Immature natural killer cell (primary cell): ENCODE data around the gene NKAIN2. TPM values are rescaled to one million over a fixed set of nuclear protein-coding genes. Genes with fewer than 3 reads are reported as not detected.
"Not testable (repeated sequence)": the region's sequence is repeated elsewhere in the genome, so short reads cannot be mapped to it uniquely, and the experiment has no call there.

Experiments
- DNase-seq, 3 donors: peaks; one replicate each; pipeline ENCODE4 v3.0.0; 2022; ENCODE audit warnings: mixed read lengths in 1 of 3
- H3K27ac Mint-ChIP-seq, 6 donors: one replicate each; pipeline ENCODE4 v1.8.0; 2020; ENCODE audit warnings: mixed read lengths in 6 of 6, mild to moderate bottlenecking in 5 of 6, inconsistent platforms in 4 of 6, moderate library complexity in 3 of 6
- H3K27me3 Mint-ChIP-seq, 3 donors: one replicate each; pipeline ENCODE4 v1.8.0; 2020 to 2021; ENCODE audit warnings: low read depth in 3 of 3, mild to moderate bottlenecking in 3 of 3, mixed read lengths in 3 of 3, moderate library complexity in 3 of 3, inconsistent platforms in 1 of 3
- H3K36me3 Mint-ChIP-seq, 3 donors: one replicate each; pipeline ENCODE4 v1.8.0; 2020; ENCODE audit warnings: mixed read lengths in 3 of 3, inconsistent platforms in 2 of 3, mild to moderate bottlenecking in 2 of 3
- H3K4me1 Mint-ChIP-seq, 2 donors: one replicate each; pipeline ENCODE4 v1.8.0; 2020; ENCODE audit warnings: inconsistent platforms in 2 of 2, mild to moderate bottlenecking in 2 of 2, mixed read lengths in 2 of 2, moderate library complexity in 1 of 2
- H3K4me3 Mint-ChIP-seq, 5 donors: one replicate each; pipeline ENCODE4 v1.8.0; 2020; ENCODE audit warnings: mild to moderate bottlenecking in 5 of 5, mixed read lengths in 5 of 5, inconsistent platforms in 3 of 5, moderate library complexity in 3 of 5
- H3K9me3 Mint-ChIP-seq, 6 donors: one replicate each; pipeline ENCODE4 v1.8.0; 2020; ENCODE audit warnings: mild to moderate bottlenecking in 6 of 6, mixed read lengths in 6 of 6, inconsistent platforms in 4 of 6, moderate library complexity in 3 of 6
- polyA plus RNA-seq, 3 donors: library from polyadenylated mRNA; unstranded; fragments of 300-500 nt; fragmentation: Illumina TruSeq; gene quantifications; one replicate each; pipeline ENCODE4 v1.2.3, GENCODE V29; 2021

Gene NKAIN2
- polyA plus RNA-seq, 3 donors from 2014 or later = not detected

DNA sequence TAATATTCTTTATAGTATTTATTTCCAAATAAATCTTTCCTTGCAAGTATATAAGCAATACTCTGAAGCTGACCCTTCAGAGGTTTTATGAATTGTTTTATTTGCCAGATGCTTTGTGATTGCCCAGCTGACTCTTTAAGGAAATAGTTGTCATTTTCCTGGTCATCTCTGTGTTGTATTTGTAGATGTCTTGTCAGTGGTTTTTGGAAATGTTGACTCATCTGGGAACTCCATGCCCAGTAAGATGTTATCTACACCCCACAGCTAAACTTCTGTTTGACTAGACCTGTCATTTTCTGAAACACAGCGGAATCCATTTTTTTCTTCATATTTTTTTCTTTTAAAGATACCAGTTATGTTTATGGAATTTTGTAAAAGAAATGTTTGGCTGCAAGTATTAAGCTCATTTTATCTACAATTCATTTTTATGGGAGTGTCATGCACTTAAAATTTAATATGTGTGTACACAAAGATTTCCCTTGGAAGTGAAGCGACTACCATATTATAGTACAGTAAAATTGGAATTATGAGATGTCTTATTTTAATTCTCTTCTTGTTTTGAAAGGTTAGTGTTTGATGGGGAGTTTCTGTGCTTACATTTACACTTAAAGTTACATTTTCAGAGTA, 491.0 kb downstream of the NKAIN2 start:
- Mint-ChIP-seq H3K27me3 (no peaks in the 10 kb centered on the region), H3K27ac (no peak overlapping the region), H3K4me3 (no peak overlapping the region), H3K9me3 (peaks cover 2 to 15% (median 6%) of the 10 kb centered on the region in 6 donors), H3K36me3 (no peaks in the 10 kb centered on the region), H3K4me1 (no peaks in the 10 kb centered on the region)
- DNase-seq = no peak

GRCh38 chr6:124297507-124297906, 493.8 kb downstream of the NKAIN2 start:
- no peaks in the 10 kb centered on the region for H3K4me1 Mint-ChIP-seq
- peaks cover 2 to 27% (median 8%) of the 10 kb centered on the region in 6 donors for H3K9me3 Mint-ChIP-seq
- no peaks in the 10 kb centered on the region for H3K36me3 Mint-ChIP-seq
- no peaks in the 10 kb centered on the region for H3K27me3 Mint-ChIP-seq
- H3K27ac Mint-ChIP-seq = no peak overlapping the region
- no peak overlapping the region for H3K4me3 Mint-ChIP-seq
- DNase-seq = no peak

- DNase-seq = no peak
- Mint-ChIP-seq H3K4me1 (no peaks in the 10 kb centered on the region), H3K27me3 (peaks cover 0 to 2% (median 0%) of the 10 kb centered on the region in 3 donors), H3K9me3 (peaks cover 2 to 36% (median 8%) of the 10 kb centered on the region in 6 donors), H3K27ac (no peak overlapping the region), H3K36me3 (no peaks in the 10 kb centered on the region), H3K4me3 (no peak overlapping the region)
These were observed 495.1 kb downstream of the NKAIN2 start for GRCh38 chr6:124298730-124299129.

GRCh38 chr6:124300907-124301306, 497.2 kb downstream of the NKAIN2 start:
- not testable (repeated sequence) for H3K4me1 Mint-ChIP-seq, H3K4me3 Mint-ChIP-seq, H3K27me3 Mint-ChIP-seq, H3K36me3 Mint-ChIP-seq, H3K27ac Mint-ChIP-seq, DNase-seq
- peaks cover 0 to 46% (median 7%) of the 10 kb centered on the region in 6 donors for H3K9me3 Mint-ChIP-seq

DNA sequence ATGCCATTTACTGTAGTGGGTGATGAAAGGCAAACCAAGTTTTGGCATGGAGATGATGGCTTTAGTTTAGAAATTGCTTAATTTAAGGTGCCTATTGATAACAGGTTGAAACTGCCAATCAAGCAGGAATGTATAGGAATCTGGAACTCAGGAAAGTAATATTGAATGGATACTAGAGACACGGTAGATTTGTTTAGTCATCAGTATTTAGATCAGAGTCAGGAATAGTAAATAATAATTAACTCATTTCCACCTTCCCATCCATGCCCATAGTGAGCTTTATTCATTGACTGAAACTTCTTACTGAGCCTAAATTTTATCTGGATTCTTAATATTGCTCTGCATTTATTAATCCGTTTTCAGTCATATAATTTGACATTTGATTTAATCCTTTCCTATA, 500.3 kb downstream of the NKAIN2 start:
- DNase-seq = no peak
- H3K27me3 Mint-ChIP-seq = peaks cover 0 to 4% (median 0%) of the 10 kb centered on the region in 3 donors
- no peak overlapping the region for H3K27ac Mint-ChIP-seq
- H3K4me3 Mint-ChIP-seq = no peak overlapping the region
- no peaks in the 10 kb centered on the region for H3K36me3 Mint-ChIP-seq
- H3K9me3 Mint-ChIP-seq = peaks cover 0 to 47% (median 7%) of the 10 kb centered on the region in 6 donors
- no peaks in the 10 kb centered on the region for H3K4me1 Mint-ChIP-seq

DNA sequence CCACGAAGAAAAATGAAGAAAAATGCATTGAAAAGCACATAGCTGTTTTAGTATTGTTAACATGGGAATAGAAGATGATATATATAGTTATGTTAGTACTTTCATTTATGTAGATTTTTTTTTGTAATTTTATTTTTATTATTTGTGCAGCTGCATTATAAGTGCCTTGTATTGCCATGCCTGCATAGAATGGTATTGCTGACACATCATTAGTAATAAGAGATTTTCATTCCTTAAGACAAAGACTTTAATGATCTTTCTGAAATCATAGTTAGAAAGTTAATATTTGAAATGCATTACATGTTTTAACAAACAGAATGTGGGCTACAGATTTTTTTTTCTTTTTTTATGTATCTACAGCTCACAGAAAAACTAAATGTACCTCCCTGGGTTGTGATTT, 506.5 kb downstream of the NKAIN2 start:
- no peak for DNase-seq
- Mint-ChIP-seq H3K27me3 (peaks cover 0 to 2% (median 0%) of the 10 kb centered on the region in 3 donors), H3K4me3 (no peak overlapping the region), H3K36me3 (no peaks in the 10 kb centered on the region), H3K27ac (no peak overlapping the region), H3K9me3 (peaks cover 4 to 13% (median 9%) of the 10 kb centered on the region in 6 donors), H3K4me1 (no peaks in the 10 kb centered on the region)

DNA sequence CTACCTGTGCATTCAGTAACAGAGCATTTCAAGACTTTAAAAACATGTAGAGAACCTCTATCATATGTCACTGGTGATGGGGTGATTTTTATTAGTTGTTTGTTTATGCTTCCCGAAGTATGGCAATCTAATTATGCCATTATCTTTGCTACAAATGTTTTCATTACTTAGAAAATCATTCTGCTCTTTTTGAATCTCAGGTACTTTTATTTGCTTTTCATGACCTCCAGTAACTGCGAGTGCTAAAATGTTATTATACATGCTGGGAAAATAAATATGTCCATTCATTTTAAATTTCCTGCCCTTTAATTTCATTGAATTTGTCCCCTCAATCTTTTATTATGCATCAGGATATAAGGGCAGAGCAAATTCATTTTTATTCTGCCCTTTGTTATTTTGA, 515.7 kb downstream of the NKAIN2 start:
- no peak for DNase-seq
- no peak overlapping the region for H3K4me3 Mint-ChIP-seq
- peaks cover 0 to 7% (median 0%) of the 10 kb centered on the region in 6 donors for H3K9me3 Mint-ChIP-seq
- no peaks in the 10 kb centered on the region for H3K4me1 Mint-ChIP-seq
- no peaks in the 10 kb centered on the region for H3K36me3 Mint-ChIP-seq
- H3K27ac Mint-ChIP-seq = no peak overlapping the region
- no peaks in the 10 kb centered on the region for H3K27me3 Mint-ChIP-seq

GRCh38 chr6:124324237-124324636, 520.6 kb downstream of the NKAIN2 start:
- H3K27ac Mint-ChIP-seq = no peak overlapping the region
- H3K36me3 Mint-ChIP-seq = no peaks in the 10 kb centered on the region
- peaks cover 3 to 17% (median 8%) of the 10 kb centered on the region in 6 donors for H3K9me3 Mint-ChIP-seq
- H3K4me1 Mint-ChIP-seq = no peaks in the 10 kb centered on the region
- DNase-seq = no peak
- no peak overlapping the region for H3K4me3 Mint-ChIP-seq
- peaks cover 0 to 2% (median 0%) of the 10 kb centered on the region in 3 donors for H3K27me3 Mint-ChIP-seq

GRCh38 chr6:124330197-124330596, 526.5 kb downstream of the NKAIN2 start:
- no peak overlapping the region for H3K27ac Mint-ChIP-seq
- no peak for DNase-seq
- no peaks in the 10 kb centered on the region for H3K36me3 Mint-ChIP-seq
- peaks cover 0 to 2% (median 0%) of the 10 kb centered on the region in 3 donors for H3K27me3 Mint-ChIP-seq
- H3K4me3 Mint-ChIP-seq = no peak overlapping the region
- peaks cover 5 to 24% (median 14%) of the 10 kb centered on the region in 6 donors for H3K9me3 Mint-ChIP-seq
- H3K4me1 Mint-ChIP-seq = no peaks in the 10 kb centered on the region

GRCh38 chr6:124334359-124334758, 530.7 kb downstream of the NKAIN2 start:
- Mint-ChIP-seq H3K4me1 (no peaks in the 10 kb centered on the region), H3K27ac (no peak overlapping the region), H3K27me3 (no peaks in the 10 kb centered on the region), H3K4me3 (no peak overlapping the region), H3K9me3 (peaks cover 0 to 13% (median 7%) of the 10 kb centered on the region in 6 donors), H3K36me3 (no peaks in the 10 kb centered on the region)
- DNase-seq = no peak

- Mint-ChIP-seq H3K9me3 (peaks cover 0 to 7% (median 5%) of the 10 kb centered on the region in 6 donors), H3K36me3 (no peaks in the 10 kb centered on the region), H3K4me1 (no peaks in the 10 kb centered on the region), H3K27me3 (no peaks in the 10 kb centered on the region), H3K27ac (no peak overlapping the region), H3K4me3 (no peak overlapping the region)
- DNase-seq = no peak
These were observed 536.1 kb downstream of the NKAIN2 start for GRCh38 chr6:124339610-124340334.

- DNase-seq = not testable (repeated sequence)
These were observed 544.7 kb downstream of the NKAIN2 start for GRCh38 chr6:124348339-124348738.

DNA sequence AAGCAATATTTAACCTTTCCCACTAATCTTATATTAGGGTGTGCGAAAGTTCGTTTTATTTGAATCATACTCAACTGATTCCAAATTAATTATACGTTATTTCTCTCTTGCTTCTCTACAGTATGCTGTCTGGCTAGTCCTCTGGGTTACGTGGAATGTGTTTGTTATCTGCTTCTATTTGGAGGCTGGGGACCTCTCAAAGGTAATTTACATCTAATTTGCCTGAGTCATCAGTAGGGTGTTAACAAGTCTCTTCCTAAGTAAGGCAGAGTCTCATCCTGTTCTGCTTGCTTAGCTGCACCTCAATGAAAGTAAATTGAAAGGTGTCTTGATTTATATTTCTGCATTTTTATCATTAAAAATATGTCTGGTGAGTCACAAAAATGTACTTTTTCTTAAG, 551.5 kb downstream of the NKAIN2 start:
- peaks cover 2 to 10% (median 5%) of the 10 kb centered on the region in 6 donors for H3K9me3 Mint-ChIP-seq
- no peak overlapping the region for H3K27ac Mint-ChIP-seq
- DNase-seq = no peak
- H3K4me1 Mint-ChIP-seq = no peaks in the 10 kb centered on the region
- H3K4me3 Mint-ChIP-seq = no peak overlapping the region
- H3K27me3 Mint-ChIP-seq = no peaks in the 10 kb centered on the region
- H3K36me3 Mint-ChIP-seq = no peaks in the 10 kb centered on the region

More at GRCh38 chr6:124348339-124348738, 544.7 kb downstream of the NKAIN2 start:
- H3K9me3 Mint-ChIP-seq = peaks cover 4 to 15% (median 5%) of the 10 kb centered on the region in 6 donors
- H3K36me3 Mint-ChIP-seq, H3K4me3 Mint-ChIP-seq, H3K27ac Mint-ChIP-seq, H3K27me3 Mint-ChIP-seq, H3K4me1 Mint-ChIP-seq: not testable (repeated sequence)

GRCh38 chr6:124356276-124356810, 552.7 kb downstream of the NKAIN2 start:
- DNase-seq = no peak
- H3K27me3 Mint-ChIP-seq = no peaks in the 10 kb centered on the region
- H3K27ac Mint-ChIP-seq = no peak overlapping the region
- H3K4me3 Mint-ChIP-seq = no peak overlapping the region
- no peaks in the 10 kb centered on the region for H3K4me1 Mint-ChIP-seq
- H3K9me3 Mint-ChIP-seq = peaks cover 4 to 15% (median 6%) of the 10 kb centered on the region in 6 donors
- no peaks in the 10 kb centered on the region for H3K36me3 Mint-ChIP-seq
